ENCODE results near the gene ZNF536. TPM values are rescaled to one million over a fixed set of nuclear protein-coding genes. Genes with fewer than 3 reads are reported as not detected.

The ZNF536 gene
- total and polyA plus RNA-seq, 2 of the 13 experiments (the other 11 are each of a cell fraction or from before 2014, with no cell fraction given) = not detected

DNA sequence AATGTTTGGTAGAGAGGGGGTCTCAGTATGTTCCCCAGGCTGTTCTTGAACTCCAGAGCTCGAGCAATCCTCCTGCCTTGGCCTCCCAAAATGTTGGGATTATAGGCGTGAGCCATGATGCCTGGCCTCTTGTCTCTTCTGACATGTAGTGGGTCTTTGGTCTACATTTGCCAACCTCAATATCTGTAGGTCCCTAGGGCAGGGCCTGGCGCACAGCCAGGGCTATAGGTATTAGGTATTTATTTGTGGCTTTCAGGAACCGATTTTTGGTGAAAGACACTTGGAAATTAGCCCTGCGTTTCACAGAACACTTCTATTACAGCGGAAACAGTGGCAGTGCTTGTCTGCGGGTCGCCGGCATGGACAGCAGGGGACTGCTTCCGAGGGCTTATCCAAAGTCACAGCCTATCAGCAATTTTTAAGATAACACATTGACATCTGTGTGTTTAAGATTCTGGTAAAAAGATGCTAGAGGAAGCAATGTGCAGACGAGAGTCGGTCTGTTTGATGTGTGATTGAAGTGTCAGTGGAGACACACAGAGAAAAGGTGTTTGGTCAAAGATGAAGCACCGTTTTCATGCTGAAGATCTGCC is 14.5 kb downstream of the ZNF536 start (continued):
- TF ChIP-seq ZBTB2 (CRISPR knock-in tag; IDR thresholded peaks at IDR 0.05; ENCODE audit: low read depth) (no peak), ZMYM2 (CRISPR knock-in tag; IDR thresholded peaks at IDR 0.05) (no peak), SP5 (CRISPR knock-in tag; IDR thresholded peaks at IDR 0.05; ENCODE audit: borderline replicate concordance, low read depth) (no peak), ZFP41 (CRISPR knock-in tag; IDR thresholded peaks at IDR 0.05; ENCODE audit: borderline replicate concordance) (no peak), NFIB (CRISPR knock-in tag; IDR thresholded peaks at IDR 0.05; ENCODE audit: borderline replicate concordance) (no peak), TRIM24 (CRISPR knock-in tag; IDR thresholded peaks at IDR 0.05) (no peak)
- TF ChIP-seq, protein P1, sequence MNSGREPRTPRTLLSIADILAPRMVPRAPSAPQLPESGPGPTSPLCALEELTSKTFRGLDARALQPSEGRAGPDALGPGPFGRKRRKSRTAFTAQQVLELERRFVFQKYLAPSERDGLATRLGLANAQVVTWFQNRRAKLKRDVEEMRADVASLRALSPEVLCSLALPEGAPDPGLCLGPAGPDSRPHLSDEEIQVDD (CRISPR knock-in tag; IDR thresholded peaks at IDR 0.05; ENCODE audit: borderline replicate concordance) = no peak
- TF ChIP-seq, protein P2, sequence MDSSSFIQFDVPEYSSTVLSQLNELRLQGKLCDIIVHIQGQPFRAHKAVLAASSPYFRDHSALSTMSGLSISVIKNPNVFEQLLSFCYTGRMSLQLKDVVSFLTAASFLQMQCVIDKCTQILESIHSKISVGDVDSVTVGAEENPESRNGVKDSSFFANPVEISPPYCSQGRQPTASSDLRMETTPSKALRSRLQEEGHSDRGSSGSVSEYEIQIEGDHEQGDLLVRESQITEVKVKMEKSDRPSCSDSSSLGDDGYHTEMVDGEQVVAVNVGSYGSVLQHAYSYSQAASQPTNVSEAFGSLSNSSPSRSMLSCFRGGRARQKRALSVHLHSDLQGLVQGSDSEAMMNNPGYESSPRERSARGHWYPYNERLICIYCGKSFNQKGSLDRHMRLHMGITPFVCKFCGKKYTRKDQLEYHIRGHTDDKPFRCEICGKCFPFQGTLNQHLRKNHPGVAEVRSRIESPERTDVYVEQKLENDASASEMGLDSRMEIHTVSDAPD (CRISPR knock-in tag; IDR thresholded peaks at IDR 0.05) = no peak
- TF ChIP-seq, protein P3, sequence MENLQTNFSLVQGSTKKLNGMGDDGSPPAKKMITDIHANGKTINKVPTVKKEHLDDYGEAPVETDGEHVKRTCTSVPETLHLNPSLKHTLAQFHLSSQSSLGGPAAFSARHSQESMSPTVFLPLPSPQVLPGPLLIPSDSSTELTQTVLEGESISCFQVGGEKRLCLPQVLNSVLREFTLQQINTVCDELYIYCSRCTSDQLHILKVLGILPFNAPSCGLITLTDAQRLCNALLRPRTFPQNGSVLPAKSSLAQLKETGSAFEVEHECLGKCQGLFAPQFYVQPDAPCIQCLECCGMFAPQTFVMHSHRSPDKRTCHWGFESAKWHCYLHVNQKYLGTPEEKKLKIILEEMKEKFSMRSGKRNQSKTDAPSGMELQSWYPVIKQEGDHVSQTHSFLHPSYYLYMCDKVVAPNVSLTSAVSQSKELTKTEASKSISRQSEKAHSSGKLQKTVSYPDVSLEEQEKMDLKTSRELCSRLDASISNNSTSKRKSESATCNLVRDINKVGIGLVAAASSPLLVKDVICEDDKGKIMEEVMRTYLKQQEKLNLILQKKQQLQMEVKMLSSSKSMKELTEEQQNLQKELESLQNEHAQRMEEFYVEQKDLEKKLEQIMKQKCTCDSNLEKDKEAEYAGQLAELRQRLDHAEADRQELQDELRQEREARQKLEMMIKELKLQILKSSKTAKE (CRISPR knock-in tag; IDR thresholded peaks at IDR 0.05; ENCODE audit: borderline replicate concordance) = no peak
